H9 (cell line): ENCODE results near the gene HIF1A. TPM values are rescaled to one million over a fixed set of nuclear protein-coding genes. Genes with fewer than 3 reads are reported as not detected.

Experiments used
- DNase-seq: peaks from one replicate; pipeline ENCODE4 v3.0.0-alpha.2; 2017
- H2AFZ ChIP-seq: one replicate; pipeline ENCODE4 v1.6.1; 2013; ENCODE audit warnings: mild to moderate bottlenecking, low read length, control low read depth, moderate library complexity
- H2AK5ac ChIP-seq: 2 replicates; pipeline ENCODE4 v1.6.1; 2013; ENCODE audit warnings: low read length, control low read depth, mixed read lengths; ENCODE audit not compliant: insufficient read length
- H2BK120ac ChIP-seq: one replicate; pipeline ENCODE4 v1.6.1; 2013; ENCODE audit warnings: low read depth, mild to moderate bottlenecking, low read length, control low read depth, inconsistent platforms; ENCODE audit not compliant: poor library complexity, severe bottlenecking
- H2BK12ac ChIP-seq: 2 replicates; pipeline ENCODE4 v1.6.1; 2013; ENCODE audit warnings: low read length, control low read depth, mixed read lengths, low read depth; ENCODE audit not compliant: insufficient read length
- H2BK15ac ChIP-seq: 2 replicates; pipeline ENCODE4 v1.6.1; 2013; ENCODE audit warnings: low read depth, low read length, control low read depth
- H2BK20ac ChIP-seq: one replicate; pipeline ENCODE4 v1.6.1; 2013; ENCODE audit warnings: low read depth, mild to moderate bottlenecking, low read length, control low read depth, inconsistent platforms; ENCODE audit not compliant: poor library complexity, severe bottlenecking
- H2BK5ac ChIP-seq: 2 replicates; pipeline ENCODE4 v1.6.1; 2013; ENCODE audit warnings: low read length, control low read depth, mixed read lengths; ENCODE audit not compliant: insufficient read length
- H3K14ac ChIP-seq: 2 replicates; pipeline ENCODE4 v1.6.1; 2013; ENCODE audit warnings: low read length, control low read depth; ENCODE audit not compliant: insufficient read depth
- H3K18ac ChIP-seq: 2 replicates; pipeline ENCODE4 v1.6.1; 2013; ENCODE audit warnings: low read depth, mild to moderate bottlenecking, mixed read lengths, low read length, control low read depth; ENCODE audit not compliant: insufficient read length
- H3K23ac ChIP-seq: 2 replicates; pipeline ENCODE4 v1.6.1; 2013; ENCODE audit warnings: low read length, control low read depth, mixed read lengths, low read depth; ENCODE audit not compliant: insufficient read length
- H3K23me2 ChIP-seq: 2 replicates; pipeline ENCODE4 v1.6.1; 2013; ENCODE audit warnings: low read depth, mild to moderate bottlenecking, mixed read lengths, low read length, control low read depth; ENCODE audit not compliant: insufficient read length, poor library complexity, severe bottlenecking
- H3K27ac ChIP-seq: 2 replicates; pipeline ENCODE4 v1.5.1; 2013; ENCODE audit warnings: low read length, control low read depth, mixed read lengths, low read depth; ENCODE audit not compliant: insufficient read length
- H3K27me3 ChIP-seq: 2 replicates; pipeline ENCODE4 v1.6.1; 2013; ENCODE audit warnings: low read length, control low read depth, inconsistent platforms; ENCODE audit not compliant: insufficient read depth
- H3K4ac ChIP-seq: 2 replicates; pipeline ENCODE4 v1.6.1; 2013; ENCODE audit warnings: low read depth, mild to moderate bottlenecking, control low read depth, inconsistent platforms, low read length, moderate library complexity
- H3K4me1 ChIP-seq: 2 replicates; pipeline ENCODE4 v1.6.1; 2013; ENCODE audit warnings: low read length, control low read depth, inconsistent platforms; ENCODE audit not compliant: insufficient read depth
- H3K4me2 ChIP-seq: 2 replicates; pipeline ENCODE4 v1.6.1; 2013; ENCODE audit warnings: low read length, control low read depth, mixed read lengths; ENCODE audit not compliant: insufficient read length, insufficient read depth
- H3K56ac ChIP-seq: 2 replicates; pipeline ENCODE4 v1.6.1; 2013; ENCODE audit warnings: low read depth, mild to moderate bottlenecking, mixed read lengths, low read length, control low read depth; ENCODE audit not compliant: insufficient read length
- H3K79me1 ChIP-seq: 2 replicates; pipeline ENCODE4 v1.6.1; 2013; ENCODE audit warnings: low read depth, mild to moderate bottlenecking, moderate library complexity, low read length, control low read depth, inconsistent platforms; ENCODE audit not compliant: insufficient read depth, poor library complexity, severe bottlenecking
- H3K79me2 ChIP-seq: 2 replicates; pipeline ENCODE4 v1.6.1; 2013; ENCODE audit warnings: low read length, control low read depth, inconsistent platforms; ENCODE audit not compliant: insufficient read depth
- H3K9ac ChIP-seq: 2 replicates; pipeline ENCODE4 v1.6.1; 2013; ENCODE audit warnings: low read length, control low read depth, mixed read lengths; ENCODE audit not compliant: insufficient read length; ENCODE audit errors: extremely low read depth
- H3K9me3 ChIP-seq: one replicate; pipeline ENCODE4 v1.6.1; 2013; ENCODE audit warnings: low read depth, low read length, inconsistent platforms; ENCODE audit not compliant: control insufficient read depth
- H3T11ph ChIP-seq: one replicate; pipeline ENCODE4 v1.6.1; 2013; ENCODE audit warnings: mild to moderate bottlenecking, low read length, control low read depth, inconsistent platforms
- H4K20me1 ChIP-seq: one replicate; pipeline ENCODE4 v1.6.1; 2013; ENCODE audit not compliant: control insufficient read depth, insufficient read length, insufficient read depth
- H4K5ac ChIP-seq: 2 replicates; pipeline ENCODE4 v1.6.1; 2013; ENCODE audit warnings: low read depth, mild to moderate bottlenecking, mixed read lengths, low read length, control low read depth; ENCODE audit not compliant: insufficient read length
- H4K8ac ChIP-seq: replicated peaks from 2 replicates; pipeline ENCODE4 v1.6.1; 2013; ENCODE audit warnings: low read length, control low read depth, mixed read lengths, low read depth; ENCODE audit not compliant: insufficient read length
- H4K91ac ChIP-seq: 2 replicates; pipeline ENCODE4 v1.6.1; 2013; ENCODE audit warnings: low read depth, mild to moderate bottlenecking, moderate library complexity, mixed read lengths, low read length, control low read depth; ENCODE audit not compliant: insufficient read length
- H3K27ac Mint-ChIP-seq, 3 experiments: 2 replicates in 2 of 3; 3 replicates in 1 of 3; pipeline ENCODE4 v1.8.0; 2020 to 2021; ENCODE audit warnings: mixed read lengths in 3 of 3, mild to moderate bottlenecking in 1 of 3, moderate library complexity in 1 of 3
- H3K27me3 Mint-ChIP-seq: 2 replicates; pipeline ENCODE4 v1.8.0; 2021; ENCODE audit warnings: low read depth, mild to moderate bottlenecking, moderate library complexity, mixed read lengths
- H3K36me3 Mint-ChIP-seq, 3 experiments: 2 replicates in 2 of 3; 3 replicates in 1 of 3; pipeline ENCODE4 v1.8.0; 2020 to 2021; ENCODE audit warnings: low read depth in 3 of 3, mixed read lengths in 3 of 3; ENCODE audit not compliant: insufficient read depth in 1 of 3
- H3K4me1 Mint-ChIP-seq, 2 experiments: 2 replicates each; pipeline ENCODE4 v1.8.0; 2020; ENCODE audit warnings: mixed read lengths in 2 of 2
- H3K4me3 Mint-ChIP-seq, 2 experiments: 2 replicates in 1 of 2; 3 replicates in 1 of 2; pipeline ENCODE4 v1.8.0; 2020 to 2021; ENCODE audit warnings: mild to moderate bottlenecking in 2 of 2, mixed read lengths in 2 of 2, moderate library complexity in 1 of 2
- H3K9me3 Mint-ChIP-seq, 2 experiments: 2 replicates in 1 of 2; 3 replicates in 1 of 2; pipeline ENCODE4 v1.8.0; 2020; ENCODE audit warnings: mild to moderate bottlenecking in 2 of 2, mixed read lengths in 2 of 2, moderate library complexity in 1 of 2
- CTCF ChIP-seq: fragments of 200-600 bp; sonication (generic); conservative IDR thresholded peaks from 3 replicates; pipeline ENCODE4 v1.8.0; 2021; ENCODE audit warnings: antibody characterized with exemption, mild to moderate bottlenecking
- total RNA-seq: library from RNA; stranded (reverse); gene quantifications from 2 replicates; pipeline ENCODE4 v1.2.1, GENCODE V29; 2021

The HIF1A gene
- total RNA-seq, 1 experiment from 2014 or later, result 154 TPM

GRCh38 chr14:61691495-61691894, 3.8 kb upstream of the HIF1A start:
- Histone ChIP-seq H4K8ac (no peak overlapping the region), H3K79me1 (no peaks in the 10 kb centered on the region), H4K20me1 (no peaks in the 10 kb centered on the region), H2BK5ac (no peak overlapping the region), H3T11ph (no peak overlapping the region), H2AK5ac (no peak overlapping the region), H3K9me3 (no peaks in the 10 kb centered on the region), H3K4me2 (no peak overlapping the region), H3K27me3 (no peaks in the 10 kb centered on the region), H3K9ac (no peak overlapping the region), H3K79me2 (peaks cover 6% of the 10 kb centered on the region; the same call in 1 of the 2 replicates), H2BK12ac (no peak overlapping the region), H2BK120ac (no peak overlapping the region), H3K56ac (no peak overlapping the region), H2AFZ (peak overlapping the region; percentile 32), H3K4ac (no peak overlapping the region), H4K91ac (no peak overlapping the region), H2BK20ac (no peak overlapping the region), H3K4me1 (peaks cover 5% of the 10 kb centered on the region; the same call in 1 of the 2 replicates), H3K27ac (no peak overlapping the region), H2BK15ac (no peak overlapping the region), H3K14ac (no peak overlapping the region), H3K18ac (no peak overlapping the region), H3K23ac (no peak overlapping the region), H4K5ac (no peak overlapping the region), H3K23me2 (no peaks in the 10 kb centered on the region)
- Mint-ChIP-seq H3K27ac (peak overlapping the region in 2 of 3 experiments; percentile 20 to 78; a peak in 4 of 7 replicates), H3K4me3 (no peak overlapping the region), H3K27me3 (no peaks in the 10 kb centered on the region; the same call in 1 of the 2 replicates), H3K36me3 (peaks cover 2 to 5% (median 3%) of the 10 kb centered on the region in 3 experiments; a peak in 5 of 7 replicates), H3K4me1 (peaks cover 18 to 20% of the 10 kb centered on the region in 2 experiments), H3K9me3 (peaks cover 0 to 9% of the 10 kb centered on the region in 2 experiments; a peak in 4 of 5 replicates)
- no peak for TF ChIP-seq CTCF
- no peak for DNase-seq
